GM23248 (cell line): ENCODE measurements around the gene CRB2. TPM values are rescaled to one million over a fixed set of nuclear protein-coding genes. Genes with fewer than 3 reads are reported as not detected.

ENCODE experiments used
- DNase-seq: peaks from one replicate; pipeline ENCODE4 v3.0.0-alpha.2; 2015
- H2AFZ ChIP-seq: fragments of 200-600 bp; sonication (generic); 2 replicates; pipeline ENCODE4 v1.6.1; 2016; ENCODE audit warnings: antibody characterized with exemption
- H3F3A ChIP-seq: fragments of 200-600 bp; sonication (generic); 2 replicates; pipeline ENCODE4 v1.6.1; 2016; ENCODE audit warnings: mild to moderate bottlenecking, antibody characterized with exemption, mixed run types; ENCODE audit not compliant: insufficient read depth
- H3K27ac ChIP-seq: fragments of 200-600 bp; sonication (generic); 2 replicates; pipeline ENCODE4 v1.5.1; 2016; ENCODE audit warnings: mild to moderate bottlenecking
- H3K27me3 ChIP-seq: fragments of 200-600 bp; sonication (generic); replicated peaks from 2 replicates; pipeline ENCODE4 v1.6.1; 2016; ENCODE audit warnings: mild to moderate bottlenecking; ENCODE audit not compliant: insufficient read depth
- H3K36me3 ChIP-seq: fragments of 200-600 bp; sonication (generic); 2 replicates; pipeline ENCODE4 v1.6.1; 2016; ENCODE audit warnings: low read depth, mild to moderate bottlenecking
- H3K4me1 ChIP-seq: fragments of 200-600 bp; sonication (generic); 2 replicates; pipeline ENCODE4 v1.6.1; 2016; ENCODE audit warnings: mild to moderate bottlenecking; ENCODE audit not compliant: insufficient read depth
- H3K4me2 ChIP-seq: fragments of 200-600 bp; sonication (generic); one replicate; pipeline ENCODE4 v1.6.1; 2016; ENCODE audit warnings: mild to moderate bottlenecking; ENCODE audit not compliant: unreplicated experiment
- H3K4me3 ChIP-seq: fragments of 200-600 bp; sonication (generic); 2 replicates; pipeline ENCODE4 v1.5.1; 2016; ENCODE audit warnings: mild to moderate bottlenecking
- H3K79me2 ChIP-seq: fragments of 200-600 bp; sonication (generic); 2 replicates; pipeline ENCODE4 v1.6.1; 2016; ENCODE audit warnings: mild to moderate bottlenecking; ENCODE audit not compliant: insufficient read depth
- H3K9ac ChIP-seq: fragments of 200-600 bp; sonication (generic); 2 replicates; pipeline ENCODE4 v1.6.1; 2016; ENCODE audit warnings: mild to moderate bottlenecking
- H3K9me2 ChIP-seq: fragments of 200-600 bp; sonication (generic); 2 replicates; pipeline ENCODE4 v1.6.1; 2016; ENCODE audit warnings: mixed run types, mild to moderate bottlenecking, moderate library complexity; ENCODE audit not compliant: insufficient read depth
- H3K9me3 ChIP-seq: fragments of 200-600 bp; sonication (generic); one replicate; pipeline ENCODE4 v1.6.1; 2017; ENCODE audit warnings: low read depth
- H4K20me1 ChIP-seq: fragments of 200-600 bp; sonication (generic); 2 replicates; pipeline ENCODE4 v1.6.0; 2016; ENCODE audit not compliant: insufficient read depth
- EZH2 ChIP-seq: fragments of 200-600 bp; sonication (generic); IDR thresholded peaks from 2 replicates; pipeline ENCODE4 v1.6.1; 2018; ENCODE audit warnings: antibody characterized with exemption, mild to moderate bottlenecking; ENCODE audit not compliant: insufficient read depth, poor library complexity, severe bottlenecking
- EZH2phosphoT487 ChIP-seq: fragments of 200-600 bp; sonication (generic); IDR thresholded peaks from 2 replicates; pipeline ENCODE4 v1.6.1; 2018; ENCODE audit warnings: antibody characterized with exemption, moderate library complexity, mild to moderate bottlenecking, low read depth; ENCODE audit not compliant: insufficient read depth
- WGBS, 2 experiments: methylation state at CpG; one replicate each; pipeline ENCODE4 v1.1.6; 2015 to 2017; ENCODE audit warnings: low lambda C conversion rate in 2 of 2, low coverage in 1 of 2; ENCODE audit errors: missing lambda C conversion rate in 2 of 2; 5-methylcytosine and 5-hydroxymethylcytosine counted together
- in situ Hi-C: fragments of 300-500 bp; cut with MboI; formaldehyde crosslinking; loops from 2 replicates; pipeline ENCODE4 v1.15.0; 2020
- polyA plus RNA-seq: library from polyadenylated mRNA; unstranded; fragments of >200 nt; fragmentation: Nextera tagmentation; extraction: Ambion mirVana; gene quantifications from 2 replicates; pipeline ENCODE4 v1.2.1, GENCODE V29; 2016
- total RNA-seq: library from RNA; depleted of rRNA; stranded (reverse); fragments of >200 nt; shearing (Covaris generic); gene quantifications from 2 replicates; pipeline ENCODE4 v1.2.3, GENCODE V29; 2014

The CRB2 gene
- total and polyA plus RNA-seq, 2 experiments from 2014 or later, result not detected

DNA sequence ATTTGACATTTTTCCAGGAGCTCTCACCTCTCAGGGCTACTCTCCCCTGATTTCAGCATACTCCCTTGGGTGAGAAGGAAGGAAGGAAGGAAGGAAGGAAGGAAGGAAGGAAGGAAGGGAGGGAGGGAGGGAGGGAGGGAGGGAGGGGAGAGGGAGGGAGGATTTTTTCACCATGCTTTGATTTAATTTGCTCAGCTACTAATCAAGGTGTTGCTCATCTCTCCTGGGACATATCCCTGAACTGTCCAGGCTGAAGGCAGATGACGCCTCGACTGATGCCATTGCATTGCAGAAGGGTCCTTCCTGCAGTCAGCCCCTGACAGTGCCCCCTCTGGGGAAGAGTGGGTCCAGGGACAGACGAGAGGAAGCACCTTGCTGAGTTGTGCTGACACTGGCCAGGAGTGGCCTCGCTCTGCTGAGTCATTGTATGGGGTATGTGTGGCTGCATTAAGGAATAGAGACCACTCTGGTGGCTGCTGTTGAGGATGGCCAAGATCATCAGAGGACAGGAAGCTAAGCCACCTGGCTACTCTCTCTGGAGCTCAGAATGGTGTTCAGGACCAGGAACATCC, 43.6 kb upstream of the CRB2 start:
- H4K20me1 ChIP-seq, result no peaks in the 10 kb centered on the region
- H3K27me3 ChIP-seq, result no peaks in the 10 kb centered on the region; the same call in 1 of the 2 replicates
- H3K36me3 ChIP-seq, result no peaks in the 10 kb centered on the region
- H3K27ac ChIP-seq, result no peak overlapping the region
- no peaks in the 10 kb centered on the region for H3K9me3 ChIP-seq
- no peaks in the 10 kb centered on the region for H3K4me1 ChIP-seq
- no peak overlapping the region for H2AFZ ChIP-seq
- no peak overlapping the region for H3K4me3 ChIP-seq
- WGBS, 2 experiments, result 64 to 71% methylated on average over 4 of the region's 4 CpGs
- no peaks in the 10 kb centered on the region for H3K9me2 ChIP-seq
- no peak overlapping the region for H3K9ac ChIP-seq
- no peak for DNase-seq
- no peaks in the 10 kb centered on the region for H3F3A ChIP-seq
- no peak for TF ChIP-seq EZH2
- no peak for TF ChIP-seq EZH2phosphoT487
- H3K79me2 ChIP-seq, result no peaks in the 10 kb centered on the region
- in situ Hi-C loops, result no loop called here
- H3K4me2 ChIP-seq, result no peak overlapping the region

DNA sequence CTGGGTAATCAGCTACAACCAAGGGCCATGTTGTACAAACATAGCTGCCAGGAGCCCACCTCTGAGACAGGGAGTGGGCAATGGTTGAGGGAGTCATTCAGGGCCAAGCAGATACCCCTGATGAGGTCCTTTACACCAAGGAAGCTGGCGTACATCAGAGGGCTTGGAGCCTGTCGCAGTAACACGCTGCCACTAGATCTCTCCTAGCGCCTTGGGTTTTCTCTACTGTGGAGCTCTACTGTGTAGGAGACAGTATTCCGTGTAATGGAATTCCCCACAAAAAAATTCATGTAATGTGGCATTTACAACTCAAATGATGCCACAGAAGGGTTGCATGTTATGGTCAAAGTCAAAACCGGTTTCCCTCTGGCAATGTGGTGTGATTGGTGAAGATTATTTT, 41.4 kb upstream of the CRB2 start:
- in situ Hi-C loops, result no loop called here

GRCh38 chr9:123315635-123316034, 40.4 kb upstream of the CRB2 start:
- Histone ChIP-seq H3K4me3 (no peak overlapping the region), H3K4me1 (no peaks in the 10 kb centered on the region), H4K20me1 (no peaks in the 10 kb centered on the region), H3K4me2 (no peak overlapping the region), H3K9me3 (no peaks in the 10 kb centered on the region), H3K9ac (no peak overlapping the region), H3K9me2 (no peaks in the 10 kb centered on the region), H3K27ac (no peak overlapping the region), H2AFZ (no peak overlapping the region), H3K36me3 (no peaks in the 10 kb centered on the region), H3F3A (no peaks in the 10 kb centered on the region), H3K27me3 (peaks cover 14% of the 10 kb centered on the region; the same call in 1 of the 2 replicates), H3K79me2 (no peaks in the 10 kb centered on the region)
- WGBS, 2 experiments, result 31 to 50% methylated on average over 1 to 2 of the region's 2 CpGs
- DNase-seq, result no peak
- TF ChIP-seq EZH2phosphoT487 (no peak), EZH2 (no peak)
- in situ Hi-C loops, result no loop called here

More for the DNA sequence above, 41.4 kb upstream of the CRB2 start:
- H3K27me3 ChIP-seq, result peaks cover 4% of the 10 kb centered on the region; the same call in 1 of the 2 replicates
- no peaks in the 10 kb centered on the region for H3K9me3 ChIP-seq
- no peak overlapping the region for H3K9ac ChIP-seq
- no peak overlapping the region for H3K27ac ChIP-seq
- H3K4me3 ChIP-seq, result no peak overlapping the region
- H3K79me2 ChIP-seq, result no peaks in the 10 kb centered on the region
- TF ChIP-seq EZH2phosphoT487, result no peak
- no peak for TF ChIP-seq EZH2
- no peaks in the 10 kb centered on the region for H3K9me2 ChIP-seq
- no peaks in the 10 kb centered on the region for H4K20me1 ChIP-seq
- no peaks in the 10 kb centered on the region for H3K36me3 ChIP-seq
- DNase-seq, result no peak
- no peaks in the 10 kb centered on the region for H3F3A ChIP-seq
- H2AFZ ChIP-seq, result no peak overlapping the region
- H3K4me2 ChIP-seq, result no peak overlapping the region
- H3K4me1 ChIP-seq, result no peaks in the 10 kb centered on the region
- 72 to 82% methylated on average over 6 of the region's 6 CpGs for WGBS, 2 experiments

DNA sequence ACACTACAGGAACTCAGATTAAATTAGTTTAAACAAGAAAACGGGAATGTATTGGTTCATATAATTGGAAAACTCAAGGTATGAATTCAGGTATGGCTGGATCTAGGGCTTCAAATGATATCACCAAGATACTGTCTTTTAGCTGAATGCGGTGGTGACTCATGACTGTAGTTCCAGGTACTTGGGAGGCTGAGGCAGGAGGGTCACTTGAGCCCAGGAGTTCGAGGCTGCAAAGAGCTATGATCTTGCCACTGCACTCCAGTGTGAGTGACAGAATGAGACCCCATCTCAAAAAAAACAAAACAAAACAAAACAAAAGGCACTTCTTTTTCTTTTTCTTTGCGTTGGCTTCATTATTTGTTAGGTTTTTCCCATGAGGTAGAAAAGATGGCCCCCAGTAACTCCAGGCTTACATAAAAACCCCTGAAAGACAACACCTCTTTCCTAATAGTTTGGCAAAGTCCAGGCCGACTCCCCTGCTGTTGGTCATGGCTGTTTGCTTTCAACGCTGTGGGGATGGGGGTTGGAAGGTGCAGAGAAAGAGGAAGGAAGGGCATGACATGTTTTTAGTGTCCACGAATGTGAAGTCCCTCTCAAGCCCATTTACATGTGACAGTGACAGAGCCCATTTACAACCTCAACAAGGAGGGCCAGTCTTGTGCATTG, 39.8 kb upstream of the CRB2 start:
- Histone ChIP-seq H3K36me3 (no peaks in the 10 kb centered on the region), H4K20me1 (no peaks in the 10 kb centered on the region), H2AFZ (no peak overlapping the region), H3K4me3 (no peak overlapping the region), H3K27me3 (peaks cover 18% of the 10 kb centered on the region; the same call in 1 of the 2 replicates), H3K4me1 (no peaks in the 10 kb centered on the region), H3K9me2 (no peaks in the 10 kb centered on the region), H3K79me2 (no peaks in the 10 kb centered on the region), H3K9ac (no peak overlapping the region), H3K9me3 (no peaks in the 10 kb centered on the region), H3F3A (no peaks in the 10 kb centered on the region), H3K27ac (no peak overlapping the region), H3K4me2 (no peak overlapping the region)
- WGBS, 2 experiments, result 47 to 51% methylated on average over 7 of the region's 7 CpGs
- no peak for DNase-seq
- in situ Hi-C loops, result no loop called here
- TF ChIP-seq EZH2 (no peak), EZH2phosphoT487 (no peak)
